Coronary artery (tissue), 2 donors: Measurements from ENCODE around the gene GPR152.

Experiments used
- DNase-seq: peaks from one replicate; pipeline ENCODE4 v3.0.0-alpha.2; 2017; ENCODE audit warnings: low spot score
- H3K27ac ChIP-seq, 2 donors: fragments of 200-600 bp; sonication (generic); one replicate each; pipeline ENCODE4 v1.5.1; 2016 to 2019
- H3K4me3 ChIP-seq: fragments of 200-600 bp; sonication (generic); 2 replicates; pipeline ENCODE4 v1.5.1; 2016; ENCODE audit warnings: mild to moderate bottlenecking, moderate library complexity
- CTCF ChIP-seq: fragments of 200-600 bp; sonication (generic); IDR thresholded peaks from one replicate; pipeline ENCODE4 v1.5.1; 2019; ENCODE audit warnings: antibody characterized with exemption

GPR152 gene

GRCh38 chr11:67457453-67457852 is 4.9 kb upstream of the GPR152 start:
- DNase-seq: no peak
- TF ChIP-seq CTCF: no peak
- Histone ChIP-seq H3K4me3 (no peak overlapping the region), H3K27ac (no peak overlapping the region)

GRCh38 chr11:67456068-67456705 is 3.7 kb upstream of the GPR152 start:
- no peak for DNase-seq
- TF ChIP-seq CTCF: no peak
- Histone ChIP-seq H3K27ac (no peak overlapping the region), H3K4me3 (no peak overlapping the region)

- TF ChIP-seq CTCF: no peak
- DNase-seq: no peak
- no peak within 1 kb of the TSS for H3K27ac ChIP-seq
- H3K4me3 ChIP-seq: no peak within 1 kb of the TSS
Observed at GRCh38 chr11:67455054-67455453, 2.5 kb upstream of the GPR152 start, which contains the start of gene CABP4. Gene CABP4 (plus strand): TSS chr11:67455354. CDS start chr11:67455424, 70 bp downstream.

GRCh38 chr11:67453816-67454732 is 1.5 kb upstream of the GPR152 start:
- DNase-seq: no peak
- Histone ChIP-seq H3K27ac (no peak overlapping the region), H3K4me3 (no peak overlapping the region)
- TF ChIP-seq CTCF: no peak

GRCh38 chr11:67451658-67451976 is 912 bp downstream of the GPR152 start:
- no peak for TF ChIP-seq CTCF
- no peak for DNase-seq
- no peak overlapping the region for H3K4me3 ChIP-seq
- peak overlapping the region in 1 of 2 donors; percentile 65 for H3K27ac ChIP-seq

GRCh38 chr11:67450796-67451657 is 1.5 kb downstream of the GPR152 start:
- no peak for DNase-seq
- Histone ChIP-seq H3K4me3 (no peak overlapping the region), H3K27ac (no peak overlapping the region)
- no peak for TF ChIP-seq CTCF
